ENCODE results near the gene SLC6A18.
"Not testable (repeated sequence)": the region's sequence is repeated elsewhere in the genome, so short reads cannot be mapped to it uniquely, and the experiment has no call there.

The SLC6A18 gene

DNA sequence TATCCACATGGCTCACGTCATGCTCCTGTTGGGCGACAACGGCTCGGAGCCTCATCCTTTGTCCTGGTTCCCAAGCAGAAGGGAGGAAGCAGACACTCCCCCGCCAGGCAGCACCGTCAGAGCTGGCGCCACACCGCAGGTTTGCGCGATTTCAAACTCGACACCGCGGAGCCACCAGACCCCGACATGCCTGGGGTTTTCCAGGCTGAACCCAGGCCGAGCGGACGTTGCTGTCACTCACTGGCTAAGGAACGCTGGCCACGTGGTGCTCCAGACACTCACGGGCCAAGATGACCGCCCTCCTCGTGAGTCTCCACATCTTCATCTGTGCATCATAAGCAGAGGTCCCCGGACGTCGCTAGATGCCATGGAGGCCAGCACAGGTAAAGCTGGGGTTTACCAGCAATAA lies 60.7 kb downstream of the SLC6A18 start:
- DNase-seq (ENCODE audit: low read depth), result no peak
- TF ChIP-seq, protein P1, sequence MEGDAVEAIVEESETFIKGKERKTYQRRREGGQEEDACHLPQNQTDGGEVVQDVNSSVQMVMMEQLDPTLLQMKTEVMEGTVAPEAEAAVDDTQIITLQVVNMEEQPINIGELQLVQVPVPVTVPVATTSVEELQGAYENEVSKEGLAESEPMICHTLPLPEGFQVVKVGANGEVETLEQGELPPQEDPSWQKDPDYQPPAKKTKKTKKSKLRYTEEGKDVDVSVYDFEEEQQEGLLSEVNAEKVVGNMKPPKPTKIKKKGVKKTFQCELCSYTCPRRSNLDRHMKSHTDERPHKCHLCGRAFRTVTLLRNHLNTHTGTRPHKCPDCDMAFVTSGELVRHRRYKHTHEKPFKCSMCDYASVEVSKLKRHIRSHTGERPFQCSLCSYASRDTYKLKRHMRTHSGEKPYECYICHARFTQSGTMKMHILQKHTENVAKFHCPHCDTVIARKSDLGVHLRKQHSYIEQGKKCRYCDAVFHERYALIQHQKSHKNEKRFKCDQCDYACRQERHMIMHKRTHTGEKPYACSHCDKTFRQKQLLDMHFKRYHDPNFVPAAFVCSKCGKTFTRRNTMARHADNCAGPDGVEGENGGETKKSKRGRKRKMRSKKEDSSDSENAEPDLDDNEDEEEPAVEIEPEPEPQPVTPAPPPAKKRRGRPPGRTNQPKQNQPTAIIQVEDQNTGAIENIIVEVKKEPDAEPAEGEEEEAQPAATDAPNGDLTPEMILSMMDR (IDR thresholded peaks at IDR 0.05; ENCODE audit: low read depth, low read length, missing control alignments), result no peak
- no peak overlapping the region for H3K4me3 ChIP-seq (ENCODE audit: low read depth, low read length)

DNA sequence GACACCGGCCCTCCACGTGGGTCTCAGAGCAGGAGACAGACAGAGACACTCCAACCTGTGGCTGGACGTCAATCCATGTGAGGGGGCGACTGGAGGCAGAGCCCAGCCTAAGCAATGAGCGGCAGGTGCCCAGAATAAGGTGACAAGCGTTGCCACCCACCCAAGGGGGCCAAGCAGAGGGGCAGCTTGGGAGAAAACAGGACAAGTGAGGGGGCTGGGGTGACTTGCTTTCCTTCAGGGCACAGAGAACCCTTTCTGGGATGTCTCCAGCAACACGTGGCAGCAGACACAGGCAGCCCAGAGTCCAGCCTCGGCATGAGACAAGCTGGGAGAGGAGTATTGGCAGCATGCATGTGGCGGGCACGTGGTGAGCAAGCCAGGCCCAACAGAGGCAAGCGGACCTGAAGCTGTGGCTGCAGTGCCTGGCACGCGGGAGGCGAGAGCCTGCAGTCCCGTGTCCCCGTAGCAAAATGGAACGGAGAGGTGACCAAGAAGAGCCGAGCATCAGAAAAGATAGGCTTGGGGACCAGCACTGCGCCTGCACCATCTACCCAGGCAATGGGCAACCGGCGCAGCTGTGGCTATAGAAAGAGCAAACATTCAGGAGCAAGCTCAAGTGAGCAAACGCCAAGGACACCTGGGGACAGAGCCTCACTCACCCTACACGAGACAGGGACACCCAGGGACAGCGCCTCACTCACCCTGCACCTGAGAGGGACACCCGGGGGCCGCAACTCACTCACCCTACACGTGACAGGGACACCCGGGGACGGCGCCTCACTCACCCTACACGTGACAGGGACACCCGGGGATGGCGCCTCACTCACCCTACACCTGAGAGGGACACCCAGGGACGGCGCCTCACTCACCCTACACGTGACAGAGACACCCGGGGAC lies 63.5 kb downstream of the SLC6A18 start:
- no peak overlapping the region for H3K4me3 ChIP-seq (ENCODE audit: low read depth, low read length)
- TF ChIP-seq, protein P1 (IDR thresholded peaks at IDR 0.05; ENCODE audit: low read depth, low read length, missing control alignments), result no peak
- no peak for DNase-seq (ENCODE audit: low read depth)

DNA sequence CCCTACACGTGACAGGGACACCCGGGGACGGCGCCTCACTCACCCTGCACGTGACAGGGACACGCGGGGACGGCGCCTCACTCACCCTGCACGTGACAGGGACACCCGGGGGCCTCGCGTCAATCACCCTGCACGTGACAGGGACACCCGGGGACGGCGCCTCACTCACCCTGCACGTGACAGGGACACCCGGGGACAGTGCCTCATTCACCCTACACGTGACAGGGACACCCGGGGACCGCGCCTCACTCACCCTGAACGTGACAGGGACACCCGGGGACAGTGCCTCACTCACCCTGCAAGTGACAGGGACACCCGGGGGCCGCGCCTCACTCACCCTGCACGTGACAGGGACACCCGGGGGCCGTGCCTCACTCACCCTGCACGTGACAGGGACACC lies 64.4 kb downstream of the SLC6A18 start:
- not testable (repeated sequence) for H3K4me3 ChIP-seq (ENCODE audit: low read depth, low read length); DNase-seq (ENCODE audit: low read depth)

DNA sequence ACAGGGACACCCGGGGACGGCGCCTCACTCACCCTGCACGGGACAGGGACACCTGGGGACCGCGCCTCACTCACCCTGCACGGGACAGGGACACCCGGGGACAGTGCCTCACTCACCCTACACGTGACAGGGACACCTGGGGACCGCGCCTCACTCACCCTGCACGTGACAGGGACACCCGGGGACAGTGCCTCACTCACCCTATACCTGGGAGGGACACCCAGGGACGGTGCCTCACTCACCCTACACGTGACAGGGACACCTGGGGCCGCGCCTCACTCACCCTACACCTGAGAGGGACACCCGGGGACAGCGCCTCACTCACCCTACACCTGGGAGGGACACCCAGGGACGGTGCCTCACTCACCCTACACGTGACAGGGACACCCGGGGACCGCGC lies 65.8 kb downstream of the SLC6A18 start:
- DNase-seq (ENCODE audit: low read depth); H3K4me3 ChIP-seq (ENCODE audit: low read depth, low read length): not testable (repeated sequence)

DNA sequence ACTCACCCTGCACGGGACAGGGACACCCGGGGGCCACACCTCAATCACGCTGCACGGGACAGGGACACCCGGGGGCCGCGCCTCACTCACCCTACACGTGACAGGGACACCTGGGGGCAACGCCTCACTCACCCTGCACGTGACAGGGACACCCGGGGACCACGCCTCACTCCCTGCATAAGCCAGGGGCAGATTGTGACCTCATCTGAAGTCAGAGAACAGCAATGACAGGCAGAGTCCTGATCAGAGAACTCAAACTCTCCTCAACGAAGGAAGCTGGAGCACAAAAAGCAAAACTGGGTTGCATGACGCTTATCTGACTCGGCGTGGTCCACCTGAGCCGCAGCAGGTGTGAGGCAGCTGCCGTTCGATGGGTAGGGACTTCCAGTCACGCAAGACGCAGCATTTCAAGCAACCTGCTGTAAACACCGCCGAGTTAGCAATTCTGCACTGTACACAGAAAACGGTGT lies 66.5 kb downstream of the SLC6A18 start:
- no peak overlapping the region for H3K4me3 ChIP-seq (ENCODE audit: low read depth, low read length)
- TF ChIP-seq, protein P1 (IDR thresholded peaks at IDR 0.05; ENCODE audit: low read depth, low read length, missing control alignments), result no peak
- no peak for DNase-seq (ENCODE audit: low read depth)

DNA sequence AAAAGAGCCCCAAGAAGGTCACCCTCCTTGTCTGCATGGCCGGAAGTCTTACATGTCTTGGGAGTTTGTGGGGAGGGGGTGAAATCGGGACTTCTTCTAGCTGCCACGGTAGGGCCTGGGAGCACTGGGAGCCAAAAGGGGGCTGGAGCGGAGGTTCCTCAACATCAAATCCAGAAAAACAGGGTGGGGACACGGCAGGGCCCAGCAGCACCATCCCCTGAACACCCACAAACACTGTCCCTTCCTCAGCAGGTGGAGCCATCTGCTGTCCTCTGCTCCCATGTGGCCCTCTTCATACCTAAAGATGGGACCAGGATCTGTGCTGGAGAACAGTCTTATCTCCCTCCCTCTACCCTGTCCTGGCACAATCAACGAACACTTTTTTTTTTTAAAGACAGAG lies 67.0 kb downstream of the SLC6A18 start:
- H3K4me3 ChIP-seq (ENCODE audit: low read depth, low read length), result no peak overlapping the region

DNA sequence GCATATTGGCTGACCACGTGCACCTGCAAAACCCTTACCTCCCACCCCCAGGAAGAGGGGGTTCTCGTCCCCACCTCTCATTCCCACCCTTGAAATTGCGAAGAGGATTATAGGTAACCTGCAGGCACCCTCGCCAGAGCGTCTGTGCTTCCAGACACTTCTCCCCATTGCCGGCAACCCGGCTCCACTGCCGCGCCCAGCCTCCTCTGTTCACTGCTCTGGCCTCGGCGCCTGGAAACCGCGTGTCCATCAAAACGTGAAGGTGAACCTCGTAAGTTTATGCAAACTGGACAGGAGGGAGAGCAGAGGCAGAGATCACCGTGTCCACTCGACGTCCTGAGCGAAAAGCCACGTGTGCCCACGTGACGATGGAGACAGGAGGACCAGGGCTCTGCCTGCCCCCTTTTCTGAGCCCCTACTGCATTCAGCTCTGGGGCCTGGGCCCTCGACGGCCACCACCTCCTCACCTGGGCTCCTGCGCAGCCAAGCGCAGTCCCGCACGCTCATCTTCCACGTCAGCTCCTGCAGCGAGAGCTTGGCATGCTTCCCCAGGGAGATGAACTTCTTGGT lies 67.8 kb downstream of the SLC6A18 start:
- no peak for DNase-seq (ENCODE audit: low read depth)
- TF ChIP-seq, protein P1 (IDR thresholded peaks at IDR 0.05; ENCODE audit: low read depth, low read length, missing control alignments), result no peak
- H3K4me3 ChIP-seq (ENCODE audit: low read depth, low read length), result no peak overlapping the region

More for the DNA sequence above, 67.0 kb downstream of the SLC6A18 start:
- TF ChIP-seq, protein P1 (IDR thresholded peaks at IDR 0.05; ENCODE audit: low read depth, low read length, missing control alignments), result no peak
- DNase-seq (ENCODE audit: low read depth), result no peak

Measured in GM12864 (cell line).